ENCODE results near the gene OLR1.

GRCh38 chr12:10178821-10179220 lies 6.9 kb upstream of the OLR1 start, which contains the start of gene TMEM52B:
- TF ChIP-seq YY1 (IDR thresholded peaks at IDR 0.05; ENCODE audit: extremely low read depth, insufficient replicate concordance, low read depth, low read length): no peak
- TF ChIP-seq MAX (IDR thresholded peaks at IDR 0.05): no peak
- TF ChIP-seq EZH2 (IDR thresholded peaks at IDR 0.05): no peak
- no peak for TF ChIP-seq CTCF (IDR thresholded peaks at IDR 0.05 in 2 of 3, conservative IDR thresholded peaks at IDR 0.05 in 1 of 3; ENCODE audit: borderline replicate concordance in 1 of 3, insufficient read depth in 1 of 3, low read depth in 2 of 3, low read length in 2 of 3)
- TF ChIP-seq EGR1 (IDR thresholded peaks at IDR 0.05; ENCODE audit: low read depth): no peak
- no peak for TF ChIP-seq EZH2phosphoT487 (IDR thresholded peaks at IDR 0.05; ENCODE audit: borderline replicate concordance)
- no peak for TF ChIP-seq ZFX (IDR thresholded peaks at IDR 0.05)

All from HCT116 (cell line).